ENCODE data around the gene IZUMO4.

DNA sequence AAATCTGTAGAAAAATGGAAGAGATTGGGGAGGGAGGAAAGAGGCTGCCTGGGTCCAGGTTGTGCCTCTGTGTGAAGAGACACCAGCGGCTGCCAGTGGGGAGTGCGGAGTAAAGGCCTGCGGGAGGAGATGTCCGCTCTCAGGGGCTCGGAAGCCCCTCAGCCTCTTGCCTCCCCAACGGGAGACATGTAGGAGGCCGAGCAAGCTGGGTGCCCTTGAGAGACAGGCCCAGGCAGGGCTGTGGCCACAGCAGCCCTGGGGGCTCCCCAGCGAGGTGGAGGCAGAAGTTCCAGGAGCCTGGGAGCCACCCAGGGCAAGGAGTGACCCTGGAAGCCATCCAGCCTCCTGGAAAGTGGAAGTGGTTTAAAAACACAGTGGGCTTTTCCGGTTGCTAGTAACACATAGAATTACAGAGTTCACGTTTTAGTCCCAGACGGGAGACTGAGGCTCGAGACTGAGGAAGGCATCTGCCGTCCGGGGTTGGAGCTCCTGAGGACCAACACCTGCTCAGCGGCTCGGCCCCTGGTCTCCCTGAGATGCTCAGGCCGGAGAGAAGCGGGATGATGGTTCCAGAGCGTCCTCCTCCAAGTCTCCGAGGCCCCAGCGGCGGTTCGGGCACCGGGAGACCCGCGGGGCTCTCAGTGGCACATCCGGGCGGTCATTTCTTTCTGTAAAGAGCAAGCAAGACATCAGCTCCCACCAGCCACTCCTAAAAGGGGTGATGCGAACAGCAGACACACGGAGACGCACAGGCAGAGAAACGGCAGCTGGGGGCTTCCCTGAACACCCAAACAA is 23.8 kb upstream of the IZUMO4 start:
- TF ChIP-seq YY1 (IDR thresholded peaks at IDR 0.05; ENCODE audit: insufficient read depth, insufficient read length) (no peak), SUZ12 (IDR thresholded peaks at IDR 0.05; ENCODE audit: extremely low read depth, insufficient read depth, insufficient read length) (no peak), ZNF274 (IDR thresholded peaks at IDR 0.05; ENCODE audit: low read depth, low read length) (no peak)
